ENCODE results near the gene SETD6.
"Not testable (repeated sequence)": the region's sequence is repeated elsewhere in the genome, so short reads cannot be mapped to it uniquely, and the experiment has no call there.

Gene SETD6

GRCh38 chr16:58537124-58537906, 22.0 kb downstream of the SETD6 start:
- DNase-seq (ENCODE audit: low spot score), result no peak

GRCh38 chr16:58541711-58542110, 26.4 kb downstream of the SETD6 start:
- no peak for DNase-seq (ENCODE audit: low spot score)

GRCh38 chr16:58542291-58542690, 27.0 kb downstream of the SETD6 start:
- no peak for DNase-seq (ENCODE audit: low spot score)

DNA sequence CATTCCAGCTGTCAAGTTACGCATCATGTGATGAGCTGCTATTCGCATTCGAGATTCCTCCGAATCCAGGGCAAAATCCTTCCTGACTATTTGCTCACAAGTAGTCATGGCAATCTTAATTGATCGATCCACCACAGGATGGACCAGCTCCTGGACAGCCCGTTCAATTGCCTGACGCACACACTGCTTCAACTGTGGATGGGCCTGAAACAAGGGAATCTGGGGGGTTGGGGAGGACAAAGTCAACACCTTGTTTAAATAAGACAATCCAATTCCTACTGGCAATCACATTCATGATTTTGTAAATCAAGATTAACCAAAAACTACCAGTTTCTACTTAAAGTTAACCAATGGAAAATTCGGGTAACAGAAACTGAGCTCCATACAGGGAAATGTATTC, 28.4 kb downstream of the SETD6 start:
- no peak for DNase-seq (ENCODE audit: low spot score)

DNA sequence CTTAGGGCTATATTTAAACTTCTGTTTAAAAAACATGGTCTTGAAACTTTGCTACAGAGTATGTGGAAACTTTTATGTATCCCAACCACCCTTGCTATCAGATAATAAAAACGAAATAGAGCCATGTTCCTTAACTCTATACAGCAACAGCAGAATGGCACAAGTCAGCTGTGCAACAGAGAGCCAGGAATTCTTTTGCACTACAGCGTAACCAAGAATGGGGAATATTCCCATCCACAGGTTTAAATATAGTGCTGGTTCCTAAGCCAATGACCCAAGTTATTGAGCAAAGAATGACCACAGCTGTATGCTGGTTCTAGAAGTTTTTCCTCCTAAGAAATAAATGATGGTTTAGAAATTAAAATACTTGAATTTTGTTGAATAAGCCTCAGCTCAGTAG, 33.1 kb downstream of the SETD6 start:
- DNase-seq (ENCODE audit: low spot score), result no peak

- no peak for DNase-seq (ENCODE audit: low spot score)
These were observed 36.2 kb downstream of the SETD6 start for GRCh38 chr16:58551496-58551895.

- DNase-seq (ENCODE audit: low spot score), result no peak
These were observed 41.4 kb downstream of the SETD6 start for GRCh38 chr16:58556678-58557077.

GRCh38 chr16:58563235-58563634, 47.9 kb downstream of the SETD6 start:
- peak; percentile 27 for DNase-seq (ENCODE audit: low spot score)

GRCh38 chr16:58563775-58564174, 48.5 kb downstream of the SETD6 start:
- DNase-seq (ENCODE audit: low spot score), result no peak

- not testable (repeated sequence) for DNase-seq (ENCODE audit: low spot score)
These were observed 50.4 kb downstream of the SETD6 start for GRCh38 chr16:58565697-58566096.
